HEK293 (cell line): ENCODE results near the gene EDIL3.

ENCODE experiments used
- BCL11B ChIP-seq: fragments of 450-650 bp; formaldehyde crosslinking; IDR thresholded peaks from 2 replicates; pipeline ENCODE4 v1.5.1; 2016; ENCODE audit warnings: low read depth, missing biosample characterization, missing genetic modification characterization
- HOXA7 ChIP-seq: sonication (generic); formaldehyde crosslinking; IDR thresholded peaks from 2 replicates; pipeline ENCODE4 v1.8.1; 2022; ENCODE audit warnings: missing genetic modification reagents, borderline replicate concordance
- IKZF3 ChIP-seq: fragments of 450-650 bp; IDR thresholded peaks from 2 replicates; pipeline ENCODE4 v1.5.0; 2018; ENCODE audit warnings: missing biosample characterization, mild to moderate bottlenecking, missing genetic modification characterization, moderate library complexity
- INSM2 ChIP-seq: fragments of 450-650 bp; formaldehyde crosslinking; IDR thresholded peaks from 2 replicates; pipeline ENCODE4 v1.5.1; 2016; ENCODE audit warnings: missing biosample characterization, missing genetic modification characterization
- KLF9 ChIP-seq: fragments of 450-650 bp; formaldehyde crosslinking; IDR thresholded peaks from 2 replicates; pipeline ENCODE4 v1.5.1; 2016; ENCODE audit warnings: missing biosample characterization, missing genetic modification characterization, low read depth
- MEIS1 ChIP-seq: sonication (generic); formaldehyde crosslinking; IDR thresholded peaks from 2 replicates; pipeline ENCODE4 v1.8.1; 2022; ENCODE audit warnings: missing genetic modification reagents, mild to moderate bottlenecking, borderline replicate concordance
- ZBTB20 ChIP-seq: fragments of 450-650 bp; formaldehyde crosslinking; IDR thresholded peaks from 2 replicates; pipeline ENCODE4 v1.5.1; 2016; ENCODE audit warnings: missing biosample characterization, missing genetic modification characterization
- ZBTB48 ChIP-seq: fragments of 450-650 bp; formaldehyde crosslinking; IDR thresholded peaks from 2 replicates; pipeline ENCODE4 v1.5.1; 2016; ENCODE audit warnings: missing biosample characterization, missing genetic modification characterization
- ZFHX2 ChIP-seq: fragments of 450-650 bp; formaldehyde crosslinking; conservative IDR thresholded peaks from 2 replicates; pipeline ENCODE4 v1.5.1; 2016; ENCODE audit warnings: missing biosample characterization, missing genetic modification characterization
- ZNF112 ChIP-seq: fragments of 450-650 bp; formaldehyde crosslinking; IDR thresholded peaks from 2 replicates; pipeline ENCODE4 v1.5.0; 2017; ENCODE audit warnings: missing biosample characterization, missing genetic modification characterization
- ZNF121 ChIP-seq: fragments of 450-650 bp; formaldehyde crosslinking; IDR thresholded peaks from 2 replicates; pipeline ENCODE4 v1.5.1; 2016; ENCODE audit warnings: missing biosample characterization, missing genetic modification characterization
- ZNF19 ChIP-seq: fragments of 450-650 bp; formaldehyde crosslinking; IDR thresholded peaks from 2 replicates; pipeline ENCODE4; 2016; ENCODE audit warnings: missing biosample characterization, missing genetic modification characterization, low read depth
- ZNF211 ChIP-seq: fragments of 450-650 bp; formaldehyde crosslinking; IDR thresholded peaks from 2 replicates; pipeline ENCODE4 v1.5.1; 2016; ENCODE audit warnings: low read depth, missing biosample characterization, missing genetic modification characterization
- ZNF239 ChIP-seq: fragments of 450-650 bp; formaldehyde crosslinking; IDR thresholded peaks from 2 replicates; pipeline ENCODE4 v1.5.1; 2016; ENCODE audit warnings: missing biosample characterization, missing genetic modification characterization
- ZNF274 ChIP-seq, 2 experiments: fragments of 200-500 bp in 1 of 2; fragments of 450-650 bp in 1 of 2; sonication (Bioruptor generic) in 1 of 2; formaldehyde crosslinking in 1 of 2; IDR thresholded peaks; 2 replicates each; pipeline versions ENCODE4 v1.5.1 to v1.6.1; 2014 to 2016; ENCODE audit warnings: borderline replicate concordance in 1 of 2, inconsistent platforms in 1 of 2, low read length in 1 of 2, missing biosample characterization in 1 of 2, missing genetic modification characterization in 1 of 2
- ZNF335 ChIP-seq: fragments of 450-650 bp; formaldehyde crosslinking; conservative IDR thresholded peaks from 2 replicates; pipeline ENCODE4 v1.5.1; 2016; ENCODE audit warnings: missing biosample characterization, missing genetic modification characterization
- ZNF341 ChIP-seq: fragments of 450-650 bp; formaldehyde crosslinking; IDR thresholded peaks from 2 replicates; pipeline ENCODE4; 2016; ENCODE audit warnings: low read depth, missing biosample characterization, missing genetic modification characterization
- ZNF514 ChIP-seq: fragments of 450-650 bp; formaldehyde crosslinking; IDR thresholded peaks from 2 replicates; pipeline ENCODE4 v1.5.1; 2016; ENCODE audit warnings: missing biosample characterization, missing genetic modification characterization
- ZNF555 ChIP-seq: fragments of 450-650 bp; formaldehyde crosslinking; conservative IDR thresholded peaks from 2 replicates; pipeline ENCODE4 v1.5.1; 2017; ENCODE audit warnings: missing biosample characterization, mild to moderate bottlenecking, missing genetic modification characterization, inconsistent platforms
- ZNF560 ChIP-seq: fragments of 450-650 bp; formaldehyde crosslinking; IDR thresholded peaks from 2 replicates; pipeline ENCODE4 v1.5.1; 2017; ENCODE audit warnings: missing biosample characterization, missing genetic modification characterization, borderline replicate concordance
- ZNF624 ChIP-seq: fragments of 450-650 bp; formaldehyde crosslinking; IDR thresholded peaks from 2 replicates; pipeline ENCODE4 v1.5.1; 2017; ENCODE audit warnings: missing biosample characterization, missing genetic modification characterization
- ZNF654 ChIP-seq: fragments of 450-650 bp; formaldehyde crosslinking; IDR thresholded peaks from 2 replicates; pipeline ENCODE4 v1.5.1; 2016; ENCODE audit warnings: low read depth, missing biosample characterization, missing genetic modification characterization
- ZNF658 ChIP-seq: fragments of 450-650 bp; formaldehyde crosslinking; IDR thresholded peaks from 2 replicates; pipeline ENCODE4; 2016; ENCODE audit warnings: missing biosample characterization, missing genetic modification characterization
- ZNF664 ChIP-seq: fragments of 450-650 bp; formaldehyde crosslinking; IDR thresholded peaks from 2 replicates; pipeline ENCODE4 v1.5.1; 2016; ENCODE audit warnings: missing biosample characterization, missing genetic modification characterization
- ZNF747 ChIP-seq: fragments of 450-650 bp; formaldehyde crosslinking; IDR thresholded peaks from 2 replicates; pipeline ENCODE4 v1.5.1; 2016; ENCODE audit warnings: missing biosample characterization, missing genetic modification characterization
- TF ChIP-seq, protein P1 (sequence below): fragments of 450-650 bp; formaldehyde crosslinking; IDR thresholded peaks from 2 replicates; pipeline ENCODE4 v1.5.1; 2016; ENCODE audit warnings: missing biosample characterization, missing genetic modification characterization
- TF ChIP-seq, protein P2 (sequence below): fragments of 450-650 bp; formaldehyde crosslinking; IDR thresholded peaks from 2 replicates; pipeline ENCODE4 v1.5.1; 2016; ENCODE audit warnings: missing biosample characterization, missing genetic modification characterization
- TF ChIP-seq, protein P3 (sequence below): fragments of 450-650 bp; formaldehyde crosslinking; IDR thresholded peaks from 2 replicates; pipeline ENCODE4 v1.5.1; 2016; ENCODE audit warnings: missing biosample characterization, missing genetic modification characterization
- TF ChIP-seq, protein P4 (sequence below): fragments of 450-650 bp; formaldehyde crosslinking; IDR thresholded peaks from 2 replicates; pipeline ENCODE4 v1.5.1; 2016; ENCODE audit warnings: missing biosample characterization, missing genetic modification characterization
- TF ChIP-seq, protein P5 (sequence below): fragments of 450-650 bp; formaldehyde crosslinking; IDR thresholded peaks from 2 replicates; pipeline ENCODE4 v1.5.1; 2016; ENCODE audit warnings: missing biosample characterization, missing genetic modification characterization

The EDIL3 gene

DNA sequence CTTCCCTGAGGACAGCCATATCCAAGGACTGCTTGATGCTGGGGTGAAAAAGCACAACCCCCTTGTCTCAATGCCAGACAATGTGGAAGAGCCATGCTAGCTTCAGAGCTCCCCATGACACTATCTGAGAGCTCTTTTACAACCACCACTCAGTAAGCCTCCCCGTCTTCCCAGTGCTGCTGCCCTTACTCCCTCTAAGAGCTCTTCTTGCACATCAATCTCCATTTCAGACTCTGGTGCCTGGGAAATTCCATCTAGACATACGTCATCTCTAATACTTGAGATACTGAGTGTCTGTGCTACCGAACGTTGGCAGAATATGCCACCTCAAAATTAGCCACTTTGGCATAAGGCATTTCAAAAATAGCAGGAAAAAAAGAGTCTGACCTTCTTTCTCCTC is 94.5 kb downstream of the EDIL3 start (continued):
- TF ChIP-seq, protein P1, sequence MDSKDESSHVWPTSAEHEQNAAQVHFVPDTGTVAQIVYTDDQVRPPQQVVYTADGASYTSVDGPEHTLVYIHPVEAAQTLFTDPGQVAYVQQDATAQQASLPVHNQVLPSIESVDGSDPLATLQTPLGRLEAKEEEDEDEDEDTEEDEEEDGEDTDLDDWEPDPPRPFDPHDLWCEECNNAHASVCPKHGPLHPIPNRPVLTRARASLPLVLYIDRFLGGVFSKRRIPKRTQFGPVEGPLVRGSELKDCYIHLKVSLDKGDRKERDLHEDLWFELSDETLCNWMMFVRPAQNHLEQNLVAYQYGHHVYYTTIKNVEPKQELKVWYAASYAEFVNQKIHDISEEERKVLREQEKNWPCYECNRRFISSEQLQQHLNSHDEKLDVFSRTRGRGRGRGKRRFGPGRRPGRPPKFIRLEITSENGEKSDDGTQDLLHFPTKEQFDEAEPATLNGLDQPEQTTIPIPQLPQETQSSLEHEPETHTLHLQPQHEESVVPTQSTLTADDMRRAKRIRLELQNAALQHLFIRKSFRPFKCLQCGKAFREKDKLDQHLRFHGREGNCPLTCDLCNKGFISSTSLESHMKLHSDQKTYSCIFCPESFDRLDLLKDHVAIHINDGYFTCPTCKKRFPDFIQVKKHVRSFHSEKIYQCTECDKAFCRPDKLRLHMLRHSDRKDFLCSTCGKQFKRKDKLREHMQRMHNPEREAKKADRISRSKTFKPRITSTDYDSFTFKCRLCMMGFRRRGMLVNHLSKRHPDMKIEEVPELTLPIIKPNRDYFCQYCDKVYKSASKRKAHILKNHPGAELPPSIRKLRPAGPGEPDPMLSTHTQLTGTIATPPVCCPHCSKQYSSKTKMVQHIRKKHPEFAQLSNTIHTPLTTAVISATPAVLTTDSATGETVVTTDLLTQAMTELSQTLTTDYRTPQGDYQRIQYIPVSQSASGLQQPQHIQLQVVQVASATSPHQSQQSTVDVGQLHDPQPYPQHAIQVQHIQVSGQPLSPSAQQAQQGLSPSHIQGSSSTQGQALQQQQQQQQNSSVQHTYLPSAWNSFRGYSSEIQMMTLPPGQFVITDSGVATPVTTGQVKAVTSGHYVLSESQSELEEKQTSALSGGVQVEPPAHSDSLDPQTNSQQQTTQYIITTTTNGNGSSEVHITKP (tag by site-specific recombination) = peak; percentile 87
- TF ChIP-seq ZNF19 (tag by site-specific recombination) (no peak), ZBTB48 (tag by site-specific recombination) (no peak), ZNF335 (peak; percentile 37; the same call in 1 of the 2 replicates), KLF9 (no peak), BCL11B (tag by site-specific recombination) (no peak), ZFHX2 (no peak), ZNF555 (no peak), INSM2 (tag by site-specific recombination) (0 out of 2 replicates have a peak, but pooled peaks have one; percentile 26), ZNF664 (tag by site-specific recombination) (no peak), IKZF3 (tag by site-specific recombination) (peak; percentile 78; the same call in 1 of the 2 replicates), ZNF654 (tag by site-specific recombination) (no peak), ZBTB20 (tag by site-specific recombination) (no peak), HOXA7 (CRISPR knock-in tag) (no peak), ZNF274 (IDR thresholded peaks at IDR 0.05; ENCODE audit: low read length) (no peak), ZNF274 (tag by site-specific recombination; IDR thresholded peaks at IDR 0.05; ENCODE audit: borderline replicate concordance) (no peak), ZNF112 (tag by site-specific recombination) (no peak), ZNF560 (tag by site-specific recombination) (no peak), MEIS1 (CRISPR knock-in tag) (no peak), ZNF514 (no peak), ZNF624 (tag by site-specific recombination) (no peak), ZNF211 (tag by site-specific recombination) (no peak), ZNF121 (no peak), ZNF239 (tag by site-specific recombination) (no peak), ZNF747 (tag by site-specific recombination) (no peak), ZNF341 (peak; percentile 81), ZNF658 (no peak)
- TF ChIP-seq, protein P2, sequence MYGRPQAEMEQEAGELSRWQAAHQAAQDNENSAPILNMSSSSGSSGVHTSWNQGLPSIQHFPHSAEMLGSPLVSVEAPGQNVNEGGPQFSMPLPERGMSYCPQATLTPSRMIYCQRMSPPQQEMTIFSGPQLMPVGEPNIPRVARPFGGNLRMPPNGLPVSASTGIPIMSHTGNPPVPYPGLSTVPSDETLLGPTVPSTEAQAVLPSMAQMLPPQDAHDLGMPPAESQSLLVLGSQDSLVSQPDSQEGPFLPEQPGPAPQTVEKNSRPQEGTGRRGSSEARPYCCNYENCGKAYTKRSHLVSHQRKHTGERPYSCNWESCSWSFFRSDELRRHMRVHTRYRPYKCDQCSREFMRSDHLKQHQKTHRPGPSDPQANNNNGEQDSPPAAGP (tag by site-specific recombination) = peak; percentile 53; the same call in 1 of the 2 replicates
- TF ChIP-seq, protein P3, sequence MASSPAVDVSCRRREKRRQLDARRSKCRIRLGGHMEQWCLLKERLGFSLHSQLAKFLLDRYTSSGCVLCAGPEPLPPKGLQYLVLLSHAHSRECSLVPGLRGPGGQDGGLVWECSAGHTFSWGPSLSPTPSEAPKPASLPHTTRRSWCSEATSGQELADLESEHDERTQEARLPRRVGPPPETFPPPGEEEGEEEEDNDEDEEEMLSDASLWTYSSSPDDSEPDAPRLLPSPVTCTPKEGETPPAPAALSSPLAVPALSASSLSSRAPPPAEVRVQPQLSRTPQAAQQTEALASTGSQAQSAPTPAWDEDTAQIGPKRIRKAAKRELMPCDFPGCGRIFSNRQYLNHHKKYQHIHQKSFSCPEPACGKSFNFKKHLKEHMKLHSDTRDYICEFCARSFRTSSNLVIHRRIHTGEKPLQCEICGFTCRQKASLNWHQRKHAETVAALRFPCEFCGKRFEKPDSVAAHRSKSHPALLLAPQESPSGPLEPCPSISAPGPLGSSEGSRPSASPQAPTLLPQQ (tag by site-specific recombination) = 0 out of 2 replicates have a peak, but pooled peaks have one; percentile 31
- TF ChIP-seq, protein P4, sequence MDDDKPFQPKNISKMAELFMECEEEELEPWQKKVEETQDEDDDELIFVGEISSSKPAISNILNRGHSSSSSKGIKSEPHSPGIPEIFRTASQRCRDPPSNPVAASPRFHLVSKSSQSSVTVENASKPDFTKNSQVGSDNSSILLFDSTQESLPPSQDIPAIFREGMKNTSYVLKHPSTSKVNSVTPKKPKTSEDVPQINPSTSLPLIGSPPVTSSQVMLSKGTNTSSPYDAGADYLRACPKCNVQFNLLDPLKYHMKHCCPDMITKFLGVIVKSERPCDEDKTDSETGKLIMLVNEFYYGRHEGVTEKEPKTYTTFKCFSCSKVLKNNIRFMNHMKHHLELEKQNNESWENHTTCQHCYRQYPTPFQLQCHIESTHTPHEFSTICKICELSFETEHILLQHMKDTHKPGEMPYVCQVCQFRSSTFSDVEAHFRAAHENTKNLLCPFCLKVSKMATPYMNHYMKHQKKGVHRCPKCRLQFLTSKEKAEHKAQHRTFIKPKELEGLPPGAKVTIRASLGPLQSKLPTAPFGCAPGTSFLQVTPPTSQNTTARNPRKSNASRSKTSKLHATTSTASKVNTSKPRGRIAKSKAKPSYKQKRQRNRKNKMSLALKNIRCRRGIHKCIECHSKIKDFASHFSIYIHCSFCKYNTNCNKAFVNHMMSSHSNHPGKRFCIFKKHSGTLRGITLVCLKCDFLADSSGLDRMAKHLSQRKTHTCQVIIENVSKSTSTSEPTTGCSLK (tag by site-specific recombination) = no peak
- TF ChIP-seq, protein P5, sequence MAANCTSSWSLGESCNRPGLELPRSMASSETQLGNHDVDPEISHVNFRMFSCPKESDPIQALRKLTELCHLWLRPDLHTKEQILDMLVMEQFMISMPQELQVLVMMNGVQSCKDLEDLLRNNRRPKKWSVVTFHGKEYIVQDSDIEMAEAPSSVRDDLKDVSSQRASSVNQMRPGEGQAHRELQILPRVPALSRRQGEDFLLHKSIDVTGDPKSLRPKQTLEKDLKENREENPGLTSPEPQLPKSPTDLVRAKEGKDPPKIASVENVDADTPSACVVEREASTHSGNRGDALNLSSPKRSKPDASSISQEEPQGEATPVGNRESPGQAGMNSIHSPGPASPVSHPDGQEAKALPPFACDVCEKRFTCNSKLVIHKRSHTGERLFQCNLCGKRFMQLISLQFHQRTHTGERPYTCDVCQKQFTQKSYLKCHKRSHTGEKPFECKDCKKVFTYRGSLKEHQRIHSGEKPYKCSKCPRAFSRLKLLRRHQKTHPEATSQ (tag by site-specific recombination) = no peak
